Measurements from ENCODE around the gene POLR1G.

DNA sequence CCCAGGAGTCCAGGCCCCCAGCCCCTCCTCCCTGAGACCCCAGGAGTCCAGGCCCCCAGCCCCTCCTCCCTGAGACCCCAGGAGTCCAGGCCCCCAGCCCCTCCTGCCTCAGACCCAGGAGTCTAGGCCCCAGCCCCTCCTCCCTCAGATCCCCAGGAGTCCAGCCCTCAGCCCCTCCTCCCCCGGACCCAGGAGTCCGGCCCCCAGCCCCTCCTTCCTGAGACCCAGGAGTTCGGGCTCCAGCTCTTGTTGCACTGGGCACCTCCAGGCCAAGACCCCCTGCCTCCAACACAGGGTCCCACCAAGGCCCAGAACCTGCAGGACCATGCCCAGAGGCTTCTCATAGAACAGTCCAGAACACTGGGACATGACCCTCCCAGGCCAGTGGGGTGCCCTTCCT, 13.5 kb downstream of the POLR1G start:
- TF ChIP-seq GATA2 (IDR thresholded peaks at IDR 0.05; ENCODE audit: low read depth, low read length) (no peak), GATA3 (IDR thresholded peaks at IDR 0.05; ENCODE audit: low read depth, low read length) (no peak)

Measured in SH-SY5Y (cell line).